Upper lobe of left lung (tissue), 6 donors: ENCODE data around the gene GARRE1. TPM values are rescaled to one million over a fixed set of nuclear protein-coding genes. Genes with fewer than 3 reads are reported as not detected.
"Not testable (repeated sequence)": the region's sequence is repeated elsewhere in the genome, so short reads cannot be mapped to it uniquely, and the experiment has no call there.

ENCODE experiments used
- ATAC-seq, 2 donors: fragments of 200-7000 bp; cut with Tn5 transposase; one replicate each; pipeline ENCODE4 v1.9.1; 2022; ENCODE audit warnings: mild to moderate bottlenecking in 2 of 2, moderate library complexity in 2 of 2; ENCODE audit not compliant: low FRiP score in 2 of 2
- DNase-seq, 2 donors: peaks; one replicate each; pipeline ENCODE4 v3.0.0-alpha.2; 2019 to 2020
- H3K27ac ChIP-seq, 4 donors: fragments of 200-600 bp; sonication (generic); one replicate each; pipeline ENCODE4 v1.5.1; 2016 to 2019
- H3K27me3 ChIP-seq, 4 donors: fragments of 200-600 bp; sonication (generic); one replicate each; pipeline ENCODE4 v1.5.1; 2017 to 2019
- H3K36me3 ChIP-seq, 4 donors: fragments of 200-600 bp; sonication (generic); one replicate each; pipeline ENCODE4 v1.5.1; 2016 to 2019
- H3K4me1 ChIP-seq, 4 donors: fragments of 200-600 bp; sonication (generic); one replicate each; pipeline ENCODE4 v1.5.1; 2018 to 2019
- H3K4me3 ChIP-seq, 4 donors: fragments of 200-600 bp; sonication (generic); one replicate each; pipeline ENCODE4 v1.5.1; 2017 to 2019; ENCODE audit warnings: mild to moderate bottlenecking in 2 of 4, moderate library complexity in 1 of 4
- H3K9me3 ChIP-seq, 4 donors: fragments of 200-600 bp; sonication (generic); one replicate each; pipeline ENCODE4 v1.5.1; 2018 to 2019
- EP300 ChIP-seq, 4 donors: sonication (generic); formaldehyde crosslinking; IDR thresholded peaks; one replicate each; pipeline ENCODE4 v1.5.1; 2017; ENCODE audit warnings: antibody characterized with exemption in 4 of 4, control low read depth in 2 of 4
- POLR2A ChIP-seq, 4 donors: fragments of 450-650 bp; IDR thresholded peaks; one replicate each; pipeline ENCODE4 v1.5.1; 2016 to 2017; ENCODE audit warnings: antibody characterized with exemption in 4 of 4, mild to moderate bottlenecking in 2 of 4
- POLR2AphosphoS5 ChIP-seq, 2 donors: sonication (generic); formaldehyde crosslinking; IDR thresholded peaks; one replicate each; pipeline ENCODE4 v1.5.1; 2017; ENCODE audit warnings: antibody characterized with exemption in 2 of 2
- WGBS, 2 donors: methylation state at CpG; one replicate each; pipeline ENCODE4 v1.1.5; 2017 to 2018; 5-methylcytosine and 5-hydroxymethylcytosine counted together
- total RNA-seq, 6 donors: library from RNA; depleted of rRNA in 4 of 6; stranded (reverse); fragments of >200 nt in 4 of 6; gene quantifications; one replicate each; pipeline versions ENCODE4 v1.1.0 to v1.2.1, GENCODE V29; 2016 to 2021
- TF ChIP-seq, protein P1 (sequence below), 6 experiments: fragments of 450-650 bp in 4 of 6; fragments of 200-600 bp in 2 of 6; sonication (generic) in 2 of 6; IDR thresholded peaks; one replicate each; pipeline ENCODE4 v1.5.1; 2016 to 2019; ENCODE audit warnings: antibody characterized with exemption in 6 of 6
- donor health status: DM: no; HTN: no; CAD: no; lungs with moderate emphysema.
- donor health status: DM: no; HTN: yes; CAD: no; lungs with severe emphysema.

GARRE1 gene
- total RNA-seq, 6 donors from 2014 or later, result 18.2 to 36.7 (median 28.1) TPM

DNA sequence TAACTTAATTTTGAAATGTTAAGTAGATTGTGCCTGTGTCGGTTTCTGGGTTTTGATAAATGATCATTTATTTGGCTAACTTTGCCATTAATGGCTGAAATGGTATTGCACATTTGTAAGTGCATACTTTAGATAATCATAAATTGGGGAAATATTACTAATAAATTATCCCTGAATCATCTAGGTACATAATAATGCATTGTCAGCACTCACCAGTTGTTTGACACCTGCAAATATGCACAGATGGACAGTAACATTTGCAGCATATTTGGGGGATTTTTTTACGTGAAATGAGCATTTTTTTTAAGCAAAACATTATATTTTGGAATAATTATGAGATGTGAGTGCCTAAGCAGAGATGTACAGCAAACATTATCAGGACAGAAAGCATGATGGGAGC lies 41.1 kb upstream of the GARRE1 start:
- ATAC-seq (no peak), DNase-seq (no peak)
- no peaks in the 10 kb centered on the region for H3K27me3 ChIP-seq
- no peak overlapping the region for H3K4me3 ChIP-seq
- WGBS, 2 donors, result 83 to 88% methylated on average over 2 of the region's 2 CpGs
- peaks cover 10 to 86% (median 32%) of the 10 kb centered on the region in 4 donors for H3K36me3 ChIP-seq
- H3K9me3 ChIP-seq, result no peaks in the 10 kb centered on the region
- H3K27ac ChIP-seq, result no peak overlapping the region
- peaks cover 0 to 8% (median 1%) of the 10 kb centered on the region in 4 donors for H3K4me1 ChIP-seq
- TF ChIP-seq, protein P1, sequence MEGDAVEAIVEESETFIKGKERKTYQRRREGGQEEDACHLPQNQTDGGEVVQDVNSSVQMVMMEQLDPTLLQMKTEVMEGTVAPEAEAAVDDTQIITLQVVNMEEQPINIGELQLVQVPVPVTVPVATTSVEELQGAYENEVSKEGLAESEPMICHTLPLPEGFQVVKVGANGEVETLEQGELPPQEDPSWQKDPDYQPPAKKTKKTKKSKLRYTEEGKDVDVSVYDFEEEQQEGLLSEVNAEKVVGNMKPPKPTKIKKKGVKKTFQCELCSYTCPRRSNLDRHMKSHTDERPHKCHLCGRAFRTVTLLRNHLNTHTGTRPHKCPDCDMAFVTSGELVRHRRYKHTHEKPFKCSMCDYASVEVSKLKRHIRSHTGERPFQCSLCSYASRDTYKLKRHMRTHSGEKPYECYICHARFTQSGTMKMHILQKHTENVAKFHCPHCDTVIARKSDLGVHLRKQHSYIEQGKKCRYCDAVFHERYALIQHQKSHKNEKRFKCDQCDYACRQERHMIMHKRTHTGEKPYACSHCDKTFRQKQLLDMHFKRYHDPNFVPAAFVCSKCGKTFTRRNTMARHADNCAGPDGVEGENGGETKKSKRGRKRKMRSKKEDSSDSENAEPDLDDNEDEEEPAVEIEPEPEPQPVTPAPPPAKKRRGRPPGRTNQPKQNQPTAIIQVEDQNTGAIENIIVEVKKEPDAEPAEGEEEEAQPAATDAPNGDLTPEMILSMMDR (IDR thresholded peaks at IDR 0.05), result no peak
- TF ChIP-seq POLR2AphosphoS5 (IDR thresholded peaks at IDR 0.05) (no peak), EP300 (IDR thresholded peaks at IDR 0.05) (no peak), POLR2A (IDR thresholded peaks at IDR 0.05) (no peak)

DNA sequence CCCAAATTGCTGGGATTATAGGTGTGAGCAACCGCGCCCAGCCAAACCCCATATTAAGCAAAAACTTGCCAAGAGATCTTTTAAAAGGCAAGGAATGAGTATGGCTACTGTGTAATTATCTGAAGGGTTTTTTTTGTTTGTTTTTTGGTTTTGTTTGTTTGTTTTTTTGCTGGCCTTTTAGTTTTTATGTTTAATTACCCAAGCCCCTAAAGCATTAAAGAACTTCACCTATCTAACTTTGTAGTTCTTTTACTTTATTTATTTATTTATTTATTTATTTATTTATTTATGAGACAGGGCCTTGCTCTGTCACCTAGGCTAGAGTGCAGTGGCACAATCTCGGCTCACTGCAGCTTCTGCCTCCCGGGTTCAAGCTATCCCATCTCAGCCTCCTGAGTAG lies 40.3 kb upstream of the GARRE1 start:
- Histone ChIP-seq H3K27ac (no peak overlapping the region), H3K4me1 (peaks cover 0 to 13% (median 1%) of the 10 kb centered on the region in 4 donors), H3K27me3 (no peaks in the 10 kb centered on the region), H3K9me3 (no peaks in the 10 kb centered on the region), H3K36me3 (peaks cover 10 to 79% (median 32%) of the 10 kb centered on the region in 4 donors), H3K4me3 (no peak overlapping the region)
- WGBS, 2 donors, result 96 to 97% methylated on average over 4 of the region's 4 CpGs
- DNase-seq, result no peak
- TF ChIP-seq, protein P1 (IDR thresholded peaks at IDR 0.05), result no peak
- no peak for TF ChIP-seq EP300 (IDR thresholded peaks at IDR 0.05)
- no peak for TF ChIP-seq POLR2A (IDR thresholded peaks at IDR 0.05)
- TF ChIP-seq POLR2AphosphoS5 (IDR thresholded peaks at IDR 0.05), result no peak
- ATAC-seq, result no peak

DNA sequence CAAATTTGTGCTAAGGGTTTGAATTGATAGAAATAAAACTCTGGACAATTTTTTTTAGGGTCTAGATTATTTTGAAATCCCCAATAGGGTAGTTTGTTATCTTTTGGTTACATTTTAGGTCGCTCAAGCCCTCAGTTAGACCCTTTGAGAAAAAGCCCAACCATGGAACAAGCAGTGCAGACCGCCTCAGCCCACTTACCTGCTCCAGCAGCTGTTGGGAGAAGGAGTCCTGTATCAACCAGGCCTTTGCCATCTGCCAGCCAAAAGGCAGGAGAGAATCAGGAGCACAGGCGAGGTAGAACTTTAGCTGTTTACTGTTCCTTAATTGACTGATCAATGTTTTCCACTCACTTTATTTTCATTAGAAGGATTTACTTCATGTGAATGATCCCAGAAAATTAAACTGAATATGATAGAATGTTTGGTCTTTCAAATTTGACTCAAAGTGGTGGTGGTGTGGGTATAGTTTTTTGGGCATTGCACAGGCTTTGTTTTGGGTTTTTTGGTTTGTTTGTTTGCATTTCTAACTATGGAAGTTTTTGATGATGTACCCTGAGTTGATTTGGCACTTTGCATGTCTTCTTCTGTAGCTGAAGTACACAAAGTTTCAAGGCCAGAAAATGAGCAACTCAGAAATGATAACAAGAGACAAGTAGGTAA lies 39.2 kb upstream of the GARRE1 start:
- no peak overlapping the region for H3K27ac ChIP-seq
- H3K36me3 ChIP-seq, result peaks cover 10 to 77% (median 32%) of the 10 kb centered on the region in 4 donors
- H3K4me3 ChIP-seq, result no peak overlapping the region
- WGBS, 2 donors, result 97 to 99% methylated on average over 3 of the region's 3 CpGs
- no peaks in the 10 kb centered on the region for H3K9me3 ChIP-seq
- peaks cover 0 to 13% (median 1%) of the 10 kb centered on the region in 4 donors for H3K4me1 ChIP-seq
- ATAC-seq, result no peak
- DNase-seq, result no peak
- TF ChIP-seq POLR2AphosphoS5 (IDR thresholded peaks at IDR 0.05) (no peak), EP300 (IDR thresholded peaks at IDR 0.05) (no peak), POLR2A (IDR thresholded peaks at IDR 0.05) (no peak)
- TF ChIP-seq, protein P1 (IDR thresholded peaks at IDR 0.05), result no peak
- no peaks in the 10 kb centered on the region for H3K27me3 ChIP-seq

DNA sequence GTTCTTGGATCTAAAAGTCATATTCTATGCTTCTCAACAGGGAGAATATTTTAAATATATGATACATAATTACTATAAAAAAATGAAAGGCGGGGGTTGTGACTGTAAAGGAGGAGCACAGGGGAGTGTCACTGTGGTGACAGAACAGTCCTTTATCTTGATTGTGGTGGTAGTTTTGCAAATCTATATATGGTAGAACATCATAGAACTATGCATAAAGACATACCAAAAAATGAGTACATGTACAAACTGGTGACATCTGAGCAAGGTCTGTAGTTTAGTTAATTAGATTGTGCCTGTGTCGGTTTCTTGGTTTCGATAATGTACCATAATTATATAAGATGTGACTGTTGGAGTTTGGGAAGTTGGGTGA lies 38.7 kb upstream of the GARRE1 start:
- Histone ChIP-seq H3K4me3 (no peak overlapping the region), H3K9me3 (no peaks in the 10 kb centered on the region), H3K36me3 (peaks cover 6 to 74% (median 29%) of the 10 kb centered on the region in 4 donors), H3K4me1 (peaks cover 0 to 13% (median 1%) of the 10 kb centered on the region in 4 donors), H3K27me3 (no peaks in the 10 kb centered on the region), H3K27ac (no peak overlapping the region)
- TF ChIP-seq POLR2A (IDR thresholded peaks at IDR 0.05), result no peak
- TF ChIP-seq POLR2AphosphoS5 (IDR thresholded peaks at IDR 0.05), result no peak
- TF ChIP-seq, protein P1 (IDR thresholded peaks at IDR 0.05), result no peak
- TF ChIP-seq EP300 (IDR thresholded peaks at IDR 0.05), result no peak
- DNase-seq, result no peak
- 97 to 98% methylated on average over 3 of the region's 3 CpGs for WGBS, 2 donors
- ATAC-seq, result no peak

DNA sequence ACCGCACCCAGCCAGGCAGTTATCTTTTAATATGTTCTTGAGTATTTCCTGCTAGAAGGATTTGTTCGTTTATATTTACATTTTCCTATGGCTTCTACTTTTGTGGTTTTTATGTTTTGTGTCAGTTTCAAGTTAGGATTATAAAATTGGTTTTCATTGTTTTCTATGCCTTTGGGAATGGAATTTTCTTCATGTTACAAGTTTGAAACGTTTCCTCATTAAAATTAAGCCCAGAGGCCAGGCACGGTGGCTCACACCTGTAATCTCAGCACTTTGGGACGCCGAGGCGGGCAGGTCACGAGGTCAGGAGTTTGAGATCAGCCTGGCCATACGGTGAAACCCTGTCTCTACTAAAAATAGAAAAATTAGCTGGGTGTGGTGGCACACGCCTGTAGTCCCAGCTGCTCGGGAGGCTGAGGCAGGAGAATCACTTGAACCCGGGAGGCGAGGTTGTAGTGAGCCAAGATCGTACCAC lies 37.6 kb upstream of the GARRE1 start:
- not testable (repeated sequence) for H3K27me3 ChIP-seq, ATAC-seq, H3K27ac ChIP-seq, H3K9me3 ChIP-seq, DNase-seq, H3K4me3 ChIP-seq
- Histone ChIP-seq H3K4me1 (peaks cover 0 to 13% (median 1%) of the 10 kb centered on the region in 4 donors), H3K36me3 (peaks cover 10 to 74% (median 35%) of the 10 kb centered on the region in 4 donors)
- 79 to 87% methylated on average over 14 of the region's 14 CpGs for WGBS, 2 donors
